PC-3 (cell line): ENCODE results near the gene AP2A1. TPM values are rescaled to one million over a fixed set of nuclear protein-coding genes. Genes with fewer than 3 reads are reported as not detected.

Experiments used
- ATAC-seq: fragments of 200-7000 bp; cut with Tn5 transposase; 2 replicates; pipeline ENCODE4 v1.9.1; 2020; ENCODE audit warnings: mild to moderate bottlenecking, moderate library complexity
- BruUV-seq: library from RNA; stranded (reverse); fragments of 400-500 nt; replicated peaks from 2 replicates; lab custom pipeline; 2021; lab: Mats Ljungman, UMichigan
- CTCF ChIA-PET: fragments of 300-600 bp; sonication (Branson Sonifier 250); formaldehyde crosslinking; loops from one replicate; lab custom pipeline; 2022; ENCODE audit warnings: antibody characterized with exemption; lab: Charles Lee
- POLR2A ChIA-PET: fragments of 300-600 bp; sonication (Branson Sonifier 250); formaldehyde crosslinking; loops from one replicate; lab custom pipeline; 2022; ENCODE audit warnings: antibody characterized with exemption; ENCODE audit not compliant: unreplicated experiment; lab: Charles Lee
- DNase-seq: peaks from one replicate; pipeline ENCODE4 v3.0.0-alpha.2; 2015
- H2AFZ ChIP-seq: fragments of 300-600 bp; sonication (generic); 2 replicates; pipeline ENCODE4 v1.6.0; 2016; ENCODE audit warnings: antibody characterized with exemption, low read length
- H3F3A ChIP-seq: fragments of 300-600 bp; sonication (generic); one replicate; pipeline ENCODE4 v1.6.0; 2017; ENCODE audit warnings: antibody characterized with exemption, low read length, control low read depth, mild to moderate bottlenecking; ENCODE audit not compliant: unreplicated experiment
- H3K27ac ChIP-seq: fragments of 300-600 bp; sonication (generic); 2 replicates; pipeline ENCODE4 v1.5.1; 2016; ENCODE audit warnings: mild to moderate bottlenecking, low read length
- H3K27me3 ChIP-seq: fragments of 300-600 bp; sonication (generic); 2 replicates; pipeline ENCODE4 v1.6.1; 2016; ENCODE audit warnings: low read length, mixed read lengths
- H3K36me3 ChIP-seq: fragments of 300-600 bp; sonication (generic); 2 replicates; pipeline ENCODE4 v1.6.1; 2016; ENCODE audit warnings: low read depth, mixed run types, low read length, mixed read lengths
- H3K4me1 ChIP-seq: fragments of 300-600 bp; sonication (generic); 2 replicates; pipeline ENCODE4 v1.5.1; 2016; ENCODE audit warnings: low read length; ENCODE audit not compliant: insufficient read depth
- H3K4me2 ChIP-seq: fragments of 300-600 bp; sonication (generic); 2 replicates; pipeline ENCODE4 v1.6.0; 2016; ENCODE audit warnings: low read length
- H3K4me3 ChIP-seq: fragments of 300-600 bp; sonication (generic); 2 replicates; pipeline ENCODE4 v1.5.1; 2016; ENCODE audit warnings: mild to moderate bottlenecking, low read length, mixed read lengths
- H3K79me2 ChIP-seq: fragments of 300-600 bp; sonication (generic); 2 replicates; pipeline ENCODE4 v1.6.1; 2017; ENCODE audit warnings: low read length, mixed read lengths
- H3K9ac ChIP-seq: fragments of 300-600 bp; sonication (generic); 2 replicates; pipeline ENCODE4 v1.6.0; 2016; ENCODE audit warnings: mild to moderate bottlenecking, low read length
- H3K9me2 ChIP-seq: fragments of 300-600 bp; sonication (generic); replicated peaks from 2 replicates; pipeline ENCODE4 v1.6.1; 2016; ENCODE audit warnings: mixed run types, low read length, mixed read lengths
- H3K9me3 ChIP-seq: fragments of 300-600 bp; sonication (generic); 2 replicates; pipeline ENCODE4 v1.6.1; 2016; ENCODE audit warnings: low read length, mixed read lengths
- H4K20me1 ChIP-seq: fragments of 300-600 bp; sonication (generic); 2 replicates; pipeline ENCODE4 v1.6.1; 2016; ENCODE audit warnings: low read length, mixed read lengths
- EZH2 ChIP-seq: fragments of 300-600 bp; sonication (generic); IDR thresholded peaks from one replicate; pipeline ENCODE4 v1.6.1; 2017; ENCODE audit warnings: antibody characterized with exemption, mild to moderate bottlenecking, low read length; ENCODE audit not compliant: unreplicated experiment
- EZH2phosphoT487 ChIP-seq: fragments of 300-600 bp; sonication (generic); IDR thresholded peaks from 2 replicates; pipeline ENCODE4 v1.6.1; 2018; ENCODE audit warnings: mild to moderate bottlenecking, antibody characterized with exemption, low read length, borderline replicate concordance
- intact Hi-C: fragments of 100-400 bp; cut with micrococcal nuclease; formaldehyde crosslinking; loops from 2 replicates; pipeline ENCODE4 v1.9.0; 2023
- total RNA-seq: library from RNA; depleted of rRNA; stranded (reverse); fragments of >200 nt; gene quantifications from 2 replicates; pipeline ENCODE4 v1.2.3, GENCODE V29; 2014
- TF ChIP-seq, protein P1 (sequence below): fragments of 300-600 bp; sonication (generic); conservative IDR thresholded peaks from 2 replicates; pipeline ENCODE4 v1.5.1; 2017; ENCODE audit warnings: antibody characterized with exemption, low read depth, mild to moderate bottlenecking, low read length

The AP2A1 gene
- total RNA-seq, 1 experiment from 2014 or later, result 143 TPM

DNA sequence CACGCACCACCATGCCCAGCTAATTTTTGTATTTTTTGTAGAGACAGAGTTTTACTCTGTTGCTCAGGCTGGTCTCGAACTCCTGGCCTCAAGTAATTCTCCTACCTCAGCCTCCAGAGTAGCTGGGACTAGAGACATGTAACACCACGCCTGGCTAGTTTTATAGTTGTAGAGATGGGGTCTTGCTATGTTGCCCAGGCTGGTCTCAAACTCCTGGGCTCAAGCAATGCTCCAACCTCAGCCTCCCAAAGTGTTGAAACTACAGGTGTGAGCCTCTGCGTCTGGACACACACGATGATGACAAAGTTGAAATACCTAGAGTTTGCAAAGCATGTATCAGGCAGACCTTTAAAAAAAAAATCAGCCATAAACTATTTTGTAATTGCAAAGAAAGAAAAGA, 79.6 kb downstream of the AP2A1 start:
- ChIA-PET CTCF (no interaction called here), POLR2A (no interaction called here)
- intact Hi-C loops, result loop anchor here (5.0 kb wide), 1 partner anchor 94 kb away; no protein-coding TSS in a partner anchor
- Histone ChIP-seq H3K4me3 (no peak overlapping the region), H2AFZ (no peak overlapping the region), H3K79me2 (peaks cover 12% of the 10 kb centered on the region), H3K27ac (no peak overlapping the region), H3K9me3 (no peaks in the 10 kb centered on the region), H3K36me3 (no peaks in the 10 kb centered on the region), H3K4me1 (peaks cover 24% of the 10 kb centered on the region), H3K9ac (no peak overlapping the region), H3K4me2 (no peak overlapping the region), H3F3A (no peaks in the 10 kb centered on the region), H4K20me1 (no peaks in the 10 kb centered on the region), H3K27me3 (no peaks in the 10 kb centered on the region), H3K9me2 (no peaks in the 10 kb centered on the region)
- DNase-seq (no peak), ATAC-seq (no peak)
- TF ChIP-seq, protein P1, sequence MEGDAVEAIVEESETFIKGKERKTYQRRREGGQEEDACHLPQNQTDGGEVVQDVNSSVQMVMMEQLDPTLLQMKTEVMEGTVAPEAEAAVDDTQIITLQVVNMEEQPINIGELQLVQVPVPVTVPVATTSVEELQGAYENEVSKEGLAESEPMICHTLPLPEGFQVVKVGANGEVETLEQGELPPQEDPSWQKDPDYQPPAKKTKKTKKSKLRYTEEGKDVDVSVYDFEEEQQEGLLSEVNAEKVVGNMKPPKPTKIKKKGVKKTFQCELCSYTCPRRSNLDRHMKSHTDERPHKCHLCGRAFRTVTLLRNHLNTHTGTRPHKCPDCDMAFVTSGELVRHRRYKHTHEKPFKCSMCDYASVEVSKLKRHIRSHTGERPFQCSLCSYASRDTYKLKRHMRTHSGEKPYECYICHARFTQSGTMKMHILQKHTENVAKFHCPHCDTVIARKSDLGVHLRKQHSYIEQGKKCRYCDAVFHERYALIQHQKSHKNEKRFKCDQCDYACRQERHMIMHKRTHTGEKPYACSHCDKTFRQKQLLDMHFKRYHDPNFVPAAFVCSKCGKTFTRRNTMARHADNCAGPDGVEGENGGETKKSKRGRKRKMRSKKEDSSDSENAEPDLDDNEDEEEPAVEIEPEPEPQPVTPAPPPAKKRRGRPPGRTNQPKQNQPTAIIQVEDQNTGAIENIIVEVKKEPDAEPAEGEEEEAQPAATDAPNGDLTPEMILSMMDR, result no peak
- TF ChIP-seq EZH2, result no peak
- TF ChIP-seq EZH2phosphoT487, result no peak
- no TSS peak for BruUV-seq

GRCh38 chr19:49847731-49848696, 81.2 kb downstream of the AP2A1 start:
- Histone ChIP-seq H3K79me2 (peaks cover 26% of the 10 kb centered on the region), H3K27me3 (no peaks in the 10 kb centered on the region), H3K9ac (no peak overlapping the region; the same call in 1 of the 2 replicates), H4K20me1 (peaks cover 11% of the 10 kb centered on the region; the same call in 1 of the 2 replicates), H3K27ac (peak overlapping the region; percentile 66), H3K4me1 (peaks cover 35% of the 10 kb centered on the region), H2AFZ (no peak overlapping the region), H3K4me2 (peak overlapping the region; percentile 68), H3K4me3 (peak overlapping the region; percentile 9; the same call in 1 of the 2 replicates), H3K36me3 (no peaks in the 10 kb centered on the region), H3F3A (no peaks in the 10 kb centered on the region), H3K9me3 (no peaks in the 10 kb centered on the region), H3K9me2 (no peaks in the 10 kb centered on the region)
- no TSS peak for BruUV-seq
- CTCF ChIA-PET, result interaction anchor here (0.6 to 0.7 kb wide), 3 partner anchors 60 to 173 kb away, joined by 4 to 5 read pairs (median 5); partner anchors contain the start of gene AP2A1
- ATAC-seq (peak; percentile 31), DNase-seq (peak; percentile 95)
- intact Hi-C loops, result loop anchor here (5.0 kb wide), 1 partner anchor 96 kb away; no protein-coding TSS in a partner anchor
- POLR2A ChIA-PET, result interaction anchor here (0.7 to 0.9 kb wide), 3 partner anchors 21 to 605 kb away, joined by 3 to 8 read pairs (median 3); no protein-coding TSS in a partner anchor
- TF ChIP-seq EZH2phosphoT487 (no peak), EZH2 (no peak)
- TF ChIP-seq, protein P1, result no peak
